Erythroblast (primary cell): ENCODE data around the gene VIPR2.

ENCODE experiments used
- GATA1 ChIP-seq: IDR thresholded peaks from 2 replicates; pipeline ENCODE4 v1.6.1; 2011; ENCODE audit warnings: low read depth, mild to moderate bottlenecking, control low read depth, low read length, moderate library complexity
- POLR2A ChIP-seq: IDR thresholded peaks from 2 replicates; pipeline ENCODE4 v1.6.1; 2011; ENCODE audit warnings: mild to moderate bottlenecking, low read length

DNA sequence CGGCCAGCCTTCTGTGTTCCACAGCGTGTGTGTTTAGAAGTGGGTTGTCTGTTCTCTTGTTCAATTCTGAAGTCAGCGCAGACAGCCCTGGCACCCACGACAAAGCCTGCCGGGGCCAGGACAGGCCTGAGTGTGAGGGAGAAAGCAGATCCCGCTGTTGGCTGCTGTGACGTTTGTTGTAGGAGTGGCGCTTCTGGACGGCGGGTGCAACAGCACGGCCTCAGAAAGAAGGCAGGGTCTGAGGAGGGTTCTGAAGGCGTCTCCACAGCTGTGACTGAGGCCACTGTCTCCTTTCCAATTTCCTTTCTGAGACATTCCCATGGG, 76.2 kb downstream of the VIPR2 start:
- no peak for TF ChIP-seq POLR2A
- TF ChIP-seq GATA1, result no peak
